Medulla oblongata (tissue), 1 donor: ENCODE measurements around the gene MMP11.

Experiments used
- DNase-seq: peaks from one replicate; pipeline ENCODE4 v3.0.0-alpha.2; 2015; ENCODE audit errors: extremely low spot score

The MMP11 gene

DNA sequence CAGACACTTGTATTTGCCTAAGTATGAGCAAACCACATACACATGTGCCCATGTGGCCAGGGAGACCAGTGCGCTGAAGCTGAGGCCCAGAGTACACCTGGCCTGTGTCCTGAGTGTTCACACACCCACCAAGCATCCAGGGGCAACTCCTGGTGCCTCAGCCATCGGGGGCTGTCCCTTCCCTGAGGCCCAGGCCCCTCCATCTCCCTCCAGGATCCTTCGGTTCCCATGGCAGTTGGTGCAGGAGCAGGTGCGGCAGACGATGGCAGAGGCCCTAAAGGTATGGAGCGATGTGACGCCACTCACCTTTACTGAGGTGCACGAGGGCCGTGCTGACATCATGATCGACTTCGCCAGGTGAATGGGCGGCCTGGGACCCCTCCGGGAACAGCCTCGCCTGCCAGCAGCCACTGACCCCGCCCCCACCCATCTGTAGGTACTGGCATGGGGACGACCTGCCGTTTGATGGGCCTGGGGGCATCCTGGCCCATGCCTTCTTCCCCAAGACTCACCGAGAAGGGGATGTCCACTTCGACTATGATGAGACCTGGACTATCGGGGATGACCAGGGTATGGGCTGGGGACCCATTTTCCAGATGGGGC is 7.6 kb downstream of the MMP11 start:
- DNase-seq: no peak

DNA sequence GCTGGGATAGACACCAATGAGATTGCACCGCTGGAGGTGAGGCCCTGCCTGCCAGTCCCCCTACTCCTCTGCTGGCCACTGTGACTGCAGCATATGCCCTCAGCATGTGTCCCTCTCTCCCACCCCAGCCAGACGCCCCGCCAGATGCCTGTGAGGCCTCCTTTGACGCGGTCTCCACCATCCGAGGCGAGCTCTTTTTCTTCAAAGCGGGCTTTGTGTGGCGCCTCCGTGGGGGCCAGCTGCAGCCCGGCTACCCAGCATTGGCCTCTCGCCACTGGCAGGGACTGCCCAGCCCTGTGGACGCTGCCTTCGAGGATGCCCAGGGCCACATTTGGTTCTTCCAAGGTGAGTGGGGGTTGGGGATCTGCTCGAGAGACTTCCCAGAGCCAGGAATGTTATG is 8.4 kb downstream of the MMP11 start:
- DNase-seq: peak; percentile 94

DNA sequence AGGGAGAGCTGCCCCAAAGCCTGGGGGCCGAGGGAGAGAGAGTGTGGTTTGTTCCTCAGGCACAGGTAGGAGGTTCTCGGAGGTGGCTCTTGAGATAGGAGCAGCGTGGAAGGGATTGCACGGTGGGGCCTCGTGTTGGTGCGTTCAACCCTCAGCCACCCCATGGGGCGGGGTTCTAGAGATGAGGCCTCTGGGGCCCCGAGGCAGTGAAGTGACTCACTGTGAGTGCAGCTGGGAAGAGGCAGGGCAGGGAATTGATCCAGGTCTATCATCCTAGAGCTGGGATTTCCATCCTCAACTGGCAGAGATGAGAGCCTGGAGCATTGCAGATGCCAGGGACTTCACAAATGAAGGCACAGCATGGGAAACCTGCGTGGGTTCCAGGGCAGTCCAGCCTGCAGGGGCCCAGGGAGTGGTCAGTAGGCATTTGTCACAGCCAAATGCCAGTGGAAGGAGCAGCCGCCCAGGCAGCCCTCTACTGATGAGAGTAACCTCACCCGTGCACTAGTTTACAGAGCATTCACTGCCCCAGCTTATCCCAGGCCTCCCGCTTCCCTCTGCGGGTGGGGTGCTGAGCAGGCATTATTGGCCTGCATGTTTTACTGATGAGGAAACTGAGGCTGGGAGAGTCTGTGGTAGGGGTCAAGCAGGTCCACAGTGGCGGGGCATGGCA is 9.0 kb downstream of the MMP11 start:
- DNase-seq: no peak

DNA sequence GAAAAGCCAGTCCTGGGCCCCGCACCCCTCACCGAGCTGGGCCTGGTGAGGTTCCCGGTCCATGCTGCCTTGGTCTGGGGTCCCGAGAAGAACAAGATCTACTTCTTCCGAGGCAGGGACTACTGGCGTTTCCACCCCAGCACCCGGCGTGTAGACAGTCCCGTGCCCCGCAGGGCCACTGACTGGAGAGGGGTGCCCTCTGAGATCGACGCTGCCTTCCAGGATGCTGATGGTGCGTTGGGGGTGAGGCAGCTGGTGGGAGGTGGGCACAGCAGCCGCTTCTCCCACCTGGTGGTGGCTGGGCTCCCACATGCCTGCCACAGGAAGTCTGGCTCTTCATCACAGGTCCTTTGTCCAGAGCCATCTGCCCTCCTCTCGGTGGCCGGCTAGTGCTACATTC is 9.6 kb downstream of the MMP11 start:
- DNase-seq: no peak

DNA sequence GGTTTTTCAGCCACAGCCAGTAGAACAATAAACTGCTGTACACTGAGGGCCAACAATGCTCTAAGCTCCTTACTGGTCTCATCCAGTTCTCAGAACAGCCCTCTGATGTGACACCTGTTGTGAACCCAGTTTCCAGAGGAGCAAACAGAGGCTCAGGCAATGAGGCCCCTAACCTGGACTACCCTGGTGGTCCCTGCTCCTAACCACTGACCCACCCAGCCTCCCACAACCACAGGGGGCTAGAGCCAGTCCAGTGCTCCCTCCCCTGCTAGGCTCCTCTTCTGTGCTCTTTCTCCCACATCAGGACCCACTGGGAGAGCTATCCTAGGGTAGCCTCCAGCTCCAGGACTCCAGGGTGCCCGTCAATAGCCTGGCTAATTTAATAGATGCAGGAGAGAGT is 10.1 kb downstream of the MMP11 start:
- DNase-seq: no peak

DNA sequence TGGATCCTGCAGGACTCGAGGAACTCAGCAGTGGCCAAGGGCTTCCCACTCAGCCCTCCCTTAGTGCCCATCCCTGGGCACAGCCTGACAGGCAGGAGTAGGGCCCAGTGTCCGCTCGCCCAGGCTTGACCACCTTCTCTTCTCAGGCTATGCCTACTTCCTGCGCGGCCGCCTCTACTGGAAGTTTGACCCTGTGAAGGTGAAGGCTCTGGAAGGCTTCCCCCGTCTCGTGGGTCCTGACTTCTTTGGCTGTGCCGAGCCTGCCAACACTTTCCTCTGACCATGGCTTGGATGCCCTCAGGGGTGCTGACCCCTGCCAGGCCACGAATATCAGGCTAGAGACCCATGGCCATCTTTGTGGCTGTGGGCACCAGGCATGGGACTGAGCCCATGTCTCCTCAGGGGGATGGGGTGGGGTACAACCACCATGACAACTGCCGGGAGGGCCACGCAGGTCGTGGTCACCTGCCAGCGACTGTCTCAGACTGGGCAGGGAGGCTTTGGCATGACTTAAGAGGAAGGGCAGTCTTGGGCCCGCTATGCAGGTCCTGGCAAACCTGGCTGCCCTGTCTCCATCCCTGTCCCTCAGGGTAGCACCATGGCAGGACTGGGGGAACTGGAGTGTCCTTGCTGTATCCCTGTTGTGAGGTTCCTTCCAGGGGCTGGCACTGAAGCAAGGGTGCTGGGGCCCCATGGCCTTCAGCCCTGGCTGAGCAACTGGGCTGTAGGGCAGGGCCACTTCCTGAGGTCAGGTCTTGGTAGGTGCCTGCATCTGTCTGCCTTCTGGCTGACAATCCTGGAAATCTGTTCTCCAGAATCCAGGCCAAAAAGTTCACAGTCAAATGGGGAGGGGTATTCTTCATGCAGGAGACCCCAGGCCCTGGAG is 10.9 kb downstream of the MMP11 start:
- DNase-seq: no peak

DNA sequence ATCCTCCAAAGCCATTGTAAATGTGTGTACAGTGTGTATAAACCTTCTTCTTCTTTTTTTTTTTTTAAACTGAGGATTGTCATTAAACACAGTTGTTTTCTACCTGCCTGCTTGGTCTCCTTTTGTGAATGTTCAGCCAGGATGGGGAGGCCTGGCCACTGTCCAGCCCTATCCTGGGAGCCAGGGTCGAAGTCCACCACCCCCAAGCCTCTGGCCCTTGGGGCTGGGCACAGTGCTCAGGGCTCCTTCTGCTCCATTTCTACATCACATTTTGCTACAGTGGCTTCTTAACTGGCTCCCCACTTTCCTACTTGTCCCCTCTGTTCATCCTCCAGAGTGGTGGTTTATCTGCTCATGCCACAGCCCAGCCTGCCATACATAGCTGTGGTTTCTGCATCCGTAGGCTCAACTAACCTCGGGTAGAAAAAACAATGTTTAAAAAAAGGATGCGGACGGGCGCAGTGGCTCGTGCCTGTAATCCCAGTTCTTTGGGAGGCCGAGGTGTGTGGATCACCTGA is 11.6 kb downstream of the MMP11 start:
- DNase-seq: no peak

DNA sequence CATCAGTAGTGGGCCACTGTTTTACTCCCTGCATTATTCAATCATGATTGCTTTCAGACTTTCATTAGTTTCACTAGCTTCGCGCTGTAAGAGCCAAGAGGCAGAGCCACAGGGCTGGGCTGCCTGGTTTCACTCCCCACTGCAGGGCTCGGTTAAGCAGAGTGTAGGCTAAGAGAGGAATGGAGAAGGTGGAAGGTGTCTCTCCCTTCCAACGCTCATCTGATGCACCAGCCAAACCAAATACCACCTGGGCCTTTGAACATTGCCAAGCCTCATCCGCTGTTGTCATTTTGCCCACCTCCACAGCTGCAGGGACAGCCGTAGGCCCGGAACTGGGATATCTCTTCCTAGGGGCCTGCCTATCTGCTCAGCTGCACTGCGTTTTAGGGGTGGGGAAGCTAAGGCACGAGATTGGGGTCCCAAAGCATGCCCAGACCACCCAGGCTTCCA is 13.6 kb downstream of the MMP11 start:
- DNase-seq: no peak

DNA sequence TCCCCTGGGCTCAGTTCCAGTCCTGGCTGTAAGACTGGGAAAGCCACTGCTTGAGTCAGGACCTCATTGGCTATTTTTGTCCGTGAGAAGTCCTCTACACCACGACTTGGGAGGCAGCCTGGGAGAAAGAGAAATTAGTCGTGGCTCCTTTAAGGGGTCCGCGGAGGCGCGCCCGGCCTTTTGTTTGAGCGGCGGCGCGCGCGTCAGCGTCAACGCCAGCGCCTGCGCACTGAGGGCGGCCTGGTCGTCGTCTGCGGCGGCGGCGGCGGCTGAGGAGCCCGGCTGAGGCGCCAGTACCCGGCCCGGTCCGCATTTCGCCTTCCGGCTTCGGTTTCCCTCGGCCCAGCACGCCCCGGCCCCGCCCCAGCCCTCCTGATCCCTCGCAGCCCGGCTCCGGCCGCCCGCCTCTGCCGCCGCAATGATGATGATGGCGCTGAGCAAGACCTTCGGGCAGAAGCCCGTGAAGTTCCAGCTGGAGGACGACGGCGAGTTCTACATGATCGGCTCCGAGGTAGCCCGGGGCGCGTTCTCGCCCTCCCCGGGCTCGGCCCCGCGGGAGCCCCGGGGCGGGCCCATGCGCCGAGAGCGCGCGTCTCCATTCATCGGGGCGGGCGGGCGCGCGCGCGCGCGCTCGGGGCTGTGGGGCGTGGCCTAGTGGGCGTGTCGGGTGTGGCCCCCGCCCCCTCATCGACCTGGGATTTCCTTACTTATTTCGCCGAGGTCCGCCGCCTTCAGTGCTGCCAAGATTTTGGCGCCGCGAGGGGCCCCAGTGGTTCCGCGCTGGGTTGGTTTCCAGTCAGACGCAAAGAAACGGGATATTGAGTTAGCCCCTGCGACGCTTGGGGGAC is 14.3 kb downstream of the MMP11 start, which contains the start of gene SMARCB1:
TSS of gene SMARCB1 (plus strand) at position 215 of the 848 bp plus-strand sequence. CDS start at position 419, 204 bp downstream.
- DNase-seq: peak; percentile 91

DNA sequence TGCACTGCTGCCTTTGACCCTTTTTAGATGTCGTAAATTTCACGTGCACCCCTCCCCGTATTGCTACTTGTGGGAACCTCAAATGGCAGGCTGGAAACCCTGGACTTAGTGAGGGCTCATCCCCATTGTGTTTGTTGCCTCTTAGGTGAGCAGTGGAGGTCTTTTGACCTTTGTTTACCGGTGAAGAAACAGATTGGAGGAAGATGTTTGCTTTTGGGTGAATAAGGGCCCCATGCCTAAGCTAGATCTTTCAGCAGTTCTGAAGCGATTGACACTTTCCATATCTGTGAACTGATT is 14.9 kb downstream of the MMP11 start:
- DNase-seq: no peak

DNA sequence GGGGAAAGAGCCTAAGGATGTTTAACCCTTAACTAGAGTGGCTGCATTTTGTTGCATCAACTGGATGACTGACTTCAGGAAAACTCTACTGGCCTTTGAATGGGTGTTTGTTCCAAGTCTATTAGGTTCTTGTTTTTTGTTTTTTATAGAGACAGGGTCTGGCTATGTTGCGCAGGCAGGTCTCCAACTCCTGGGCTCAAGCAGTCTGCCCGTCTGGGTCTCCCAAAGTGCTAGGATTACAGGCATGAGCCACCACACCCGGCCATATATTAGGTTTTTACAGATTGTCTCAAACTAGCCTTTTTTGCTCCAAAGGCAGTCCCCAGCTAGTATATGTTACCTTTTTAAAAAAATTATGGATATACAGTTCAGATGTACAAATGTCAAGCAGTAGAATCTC is 15.3 kb downstream of the MMP11 start:
- no peak for DNase-seq

DNA sequence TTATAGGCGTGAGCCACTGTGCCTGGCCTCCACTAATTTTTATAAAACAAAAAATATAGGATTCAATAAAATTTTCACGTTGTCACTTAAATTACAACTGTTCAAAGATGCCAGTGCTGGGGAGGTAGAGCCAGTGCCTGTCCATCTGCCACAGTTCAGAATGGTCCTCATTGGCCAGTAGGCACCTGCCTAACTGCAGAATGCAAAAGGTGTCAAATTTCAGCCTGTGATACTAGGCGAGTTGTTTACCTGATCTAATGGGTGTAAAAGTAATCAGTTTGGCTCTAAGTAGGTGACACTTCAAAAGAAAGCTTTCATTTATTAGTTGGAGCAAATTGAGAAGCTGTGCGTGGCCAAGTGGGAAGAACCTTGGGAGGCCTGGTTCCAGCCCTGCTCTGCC is 16.5 kb downstream of the MMP11 start:
- no peak for DNase-seq

DNA sequence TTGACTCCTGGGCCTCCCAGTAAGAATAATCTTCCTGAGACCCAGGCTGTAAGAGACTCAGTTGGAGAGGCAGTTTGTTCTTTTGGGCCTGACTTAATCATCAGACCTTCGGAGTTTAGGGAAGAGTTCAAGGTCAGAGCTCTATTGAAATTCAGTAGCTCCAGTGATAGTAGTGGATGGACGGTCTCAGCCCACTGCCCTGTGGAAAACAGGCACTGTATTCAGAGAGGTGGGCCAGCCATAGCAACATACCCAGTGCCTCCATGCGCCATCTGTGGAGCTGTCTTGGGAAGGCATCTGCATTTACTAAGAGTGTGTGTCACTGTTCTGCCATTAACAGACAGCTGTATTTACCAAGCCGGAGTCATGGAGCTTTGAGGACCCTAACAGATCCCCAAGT is 17.0 kb downstream of the MMP11 start:
- peak; percentile 53 for DNase-seq

DNA sequence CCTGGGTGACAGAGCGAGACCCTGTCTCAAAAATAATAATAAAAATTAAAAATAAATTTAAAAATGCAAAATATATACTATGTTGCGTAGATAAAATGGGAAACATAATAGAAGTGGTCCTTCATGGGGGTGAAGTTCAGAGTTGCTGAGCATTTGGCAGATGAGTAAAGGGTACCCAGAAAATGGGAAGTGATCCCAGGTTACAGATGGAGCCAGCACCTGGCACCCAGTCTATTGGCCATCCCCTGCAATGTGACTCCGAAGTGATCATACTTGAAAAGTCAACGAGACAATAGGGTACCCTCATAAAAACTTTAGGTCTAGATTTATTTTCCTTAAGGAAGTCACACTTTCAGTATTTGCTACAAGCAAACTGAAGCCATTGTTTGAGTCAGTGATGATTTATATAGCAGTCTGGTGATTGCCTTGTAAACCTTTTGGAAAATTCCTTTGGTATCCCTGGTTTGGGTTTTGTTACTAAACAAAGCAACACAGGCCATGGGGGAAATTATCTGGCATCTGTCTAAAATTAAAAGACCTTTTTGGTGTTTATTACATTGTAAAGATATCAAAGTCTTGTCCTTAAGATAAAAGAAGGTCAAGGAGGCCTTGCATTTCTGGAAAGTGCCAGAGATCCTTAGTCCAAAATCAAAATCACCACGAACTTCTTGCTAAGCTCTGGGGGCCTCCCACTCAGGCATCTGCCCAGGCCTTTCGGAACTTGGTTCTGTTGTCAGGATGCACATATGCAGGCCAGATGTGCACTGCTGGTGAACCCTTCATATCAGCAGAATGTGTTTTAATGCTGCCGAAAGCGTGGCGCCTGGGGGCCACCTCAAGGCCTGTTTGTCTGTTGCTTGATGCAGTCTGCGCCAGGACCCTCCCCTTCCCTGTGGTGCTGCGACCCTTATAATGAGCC is 18.4 kb downstream of the MMP11 start:
- no peak for DNase-seq

DNA sequence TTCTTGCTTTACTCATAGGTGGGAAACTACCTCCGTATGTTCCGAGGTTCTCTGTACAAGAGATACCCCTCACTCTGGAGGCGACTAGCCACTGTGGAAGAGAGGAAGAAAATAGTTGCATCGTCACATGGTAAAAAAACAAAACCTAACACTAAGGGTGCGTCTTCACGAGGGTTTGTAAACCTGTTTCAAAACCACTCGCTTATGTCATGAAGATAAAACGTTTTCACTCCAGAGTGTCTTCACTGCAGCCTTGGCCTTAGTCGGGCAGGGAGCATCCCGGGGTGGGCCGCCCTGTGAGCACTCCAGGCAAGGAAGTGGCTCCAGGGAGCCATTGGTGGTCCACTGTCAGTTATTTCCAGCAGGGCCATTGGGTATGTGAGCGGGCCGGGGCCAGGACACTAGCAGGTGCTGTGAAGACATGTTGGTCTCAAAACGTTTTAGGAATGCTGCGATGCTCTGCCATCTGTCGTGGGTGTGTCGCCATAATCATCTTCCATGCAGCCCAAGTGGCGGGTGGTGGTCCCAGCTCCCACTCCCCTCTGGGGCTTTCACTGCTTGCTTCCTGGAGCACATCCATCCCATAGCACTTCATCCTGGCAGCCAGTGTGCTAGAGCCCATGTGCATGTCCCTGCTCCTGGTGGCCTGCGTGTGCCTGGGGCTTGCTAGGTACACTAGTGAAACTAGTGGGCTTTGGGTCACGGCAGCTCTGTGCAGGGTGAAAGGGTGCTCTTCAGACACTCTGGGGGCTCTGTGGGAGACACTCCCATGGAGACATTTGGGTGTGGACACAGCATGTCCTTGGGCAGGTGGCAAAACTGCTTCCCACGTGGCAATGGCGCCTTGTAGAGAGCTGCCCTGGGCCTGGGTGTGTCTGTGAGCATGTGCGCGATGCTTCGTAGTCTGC is 19.3 kb downstream of the MMP11 start:
- DNase-seq: no peak

DNA sequence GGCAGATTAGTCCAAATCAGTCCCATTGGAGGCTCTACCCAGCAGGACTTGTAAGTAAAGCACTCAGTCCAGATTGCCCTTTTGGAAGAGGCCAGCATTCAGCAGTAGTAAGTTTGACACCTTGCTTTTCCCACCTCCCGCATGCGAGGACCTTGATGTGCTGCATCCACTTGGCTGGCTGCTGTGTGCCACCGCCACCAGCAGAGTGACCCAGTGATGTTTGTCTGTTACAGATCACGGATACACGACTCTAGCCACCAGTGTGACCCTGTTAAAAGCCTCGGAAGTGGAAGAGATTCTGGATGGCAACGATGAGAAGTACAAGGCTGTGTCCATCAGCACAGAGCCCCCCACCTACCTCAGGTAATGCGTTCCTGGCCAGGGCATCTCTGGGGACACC is 20.7 kb downstream of the MMP11 start:
- no peak for DNase-seq

DNA sequence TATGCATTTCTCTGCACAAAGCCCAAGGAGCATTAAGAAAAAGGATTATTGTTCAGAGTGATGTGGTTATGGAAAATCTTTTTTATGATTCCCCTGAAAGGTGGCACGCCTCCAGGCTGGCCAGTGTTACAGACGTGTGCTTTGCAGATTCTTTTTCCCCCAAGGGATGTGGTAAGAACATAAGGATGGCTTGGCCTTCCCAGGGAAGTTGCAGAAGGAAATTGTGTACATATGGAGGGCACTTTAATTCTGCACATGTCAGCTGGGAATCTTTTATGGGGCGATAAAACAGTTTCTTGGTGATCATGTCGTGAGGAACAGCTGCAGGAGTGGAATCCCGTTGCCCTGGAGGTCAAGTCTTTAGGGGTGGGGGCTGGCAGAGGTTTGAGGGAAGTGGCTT is 23.8 kb downstream of the MMP11 start:
- DNase-seq: no peak

DNA sequence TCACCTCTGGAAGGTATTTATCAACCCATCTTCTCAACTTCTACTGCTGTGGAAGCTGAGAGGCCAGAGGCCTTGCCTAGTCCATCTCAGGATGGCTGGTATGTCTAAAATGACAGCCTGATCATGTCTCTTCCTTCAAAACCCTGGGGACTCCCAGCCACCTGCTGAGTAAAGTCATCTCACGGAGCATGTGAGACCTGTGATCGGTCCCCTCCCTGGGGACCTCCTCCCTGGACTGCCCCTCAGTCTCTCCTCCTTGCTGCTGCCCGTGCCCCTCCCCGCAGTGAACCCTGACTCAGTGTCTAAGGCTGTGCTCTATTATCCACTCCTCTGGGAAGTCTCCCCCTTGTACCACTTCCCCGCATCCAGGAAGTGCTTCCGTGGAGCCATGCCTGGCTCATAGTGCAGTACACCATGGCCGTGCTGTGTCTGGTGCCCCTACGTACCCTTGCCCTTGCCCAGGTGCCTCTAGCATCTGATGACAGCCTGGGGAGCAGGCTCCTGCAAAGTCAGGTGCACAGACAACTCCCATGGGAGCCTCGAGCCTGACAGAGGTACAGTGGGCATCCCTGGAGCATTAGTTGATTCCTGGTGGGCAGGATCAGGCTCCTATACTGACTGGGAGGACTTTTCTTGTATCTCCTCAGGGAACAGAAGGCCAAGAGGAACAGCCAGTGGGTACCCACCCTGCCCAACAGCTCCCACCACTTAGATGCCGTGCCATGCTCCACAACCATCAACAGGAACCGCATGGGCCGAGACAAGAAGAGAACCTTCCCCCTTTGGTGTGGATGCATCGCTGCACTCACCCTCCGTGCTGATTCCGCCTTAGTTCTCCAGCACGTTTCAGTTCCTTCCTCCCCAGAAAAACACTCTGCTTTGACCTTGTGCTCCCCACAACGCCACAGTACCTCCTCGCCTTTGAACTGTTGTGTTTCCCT is 27.9 kb downstream of the MMP11 start:
- DNase-seq: no peak
